Loucy (cell line): ENCODE results near the gene DZIP1L.
"Not testable (repeated sequence)": the region's sequence is repeated elsewhere in the genome, so short reads cannot be mapped to it uniquely, and the experiment has no call there.

Source experiments
- H2AFZ ChIP-seq: fragments of 200-600 bp; sonication (generic); 2 replicates; pipeline ENCODE4 v1.6.0; 2016; ENCODE audit warnings: antibody characterized with exemption, mild to moderate bottlenecking, low read length, moderate library complexity
- H3F3A ChIP-seq: fragments of 200-600 bp; 2 replicates; pipeline ENCODE4 v1.6.0; 2016; ENCODE audit warnings: antibody characterized with exemption, low read depth, mild to moderate bottlenecking
- H3K27me3 ChIP-seq: fragments of 200-600 bp; sonication (generic); 2 replicates; pipeline ENCODE4 v1.6.1; 2014; ENCODE audit warnings: low read length, mild to moderate bottlenecking; ENCODE audit not compliant: insufficient read depth, poor library complexity, severe bottlenecking
- H3K36me3 ChIP-seq: fragments of 200-600 bp; sonication (generic); 2 replicates; pipeline ENCODE4 v1.6.1; 2016; ENCODE audit warnings: low read length; ENCODE audit not compliant: insufficient read depth
- H3K4me1 ChIP-seq: fragments of 200-600 bp; sonication (generic); 2 replicates; pipeline ENCODE4 v1.5.1; 2014; ENCODE audit warnings: low read length, mild to moderate bottlenecking; ENCODE audit not compliant: insufficient read depth, poor library complexity, severe bottlenecking
- H3K4me2 ChIP-seq: fragments of 200-600 bp; sonication (generic); 2 replicates; pipeline ENCODE4 v1.6.0; 2014; ENCODE audit warnings: antibody characterized with exemption, low read length, low read depth, mild to moderate bottlenecking; ENCODE audit not compliant: poor library complexity, severe bottlenecking
- H3K4me3 ChIP-seq: fragments of 200-600 bp; sonication (generic); 2 replicates; pipeline ENCODE4 v1.5.1; 2014; ENCODE audit warnings: low read length, mild to moderate bottlenecking, mixed read lengths; ENCODE audit not compliant: poor library complexity, severe bottlenecking
- H3K79me2 ChIP-seq: fragments of 200-600 bp; sonication (generic); 2 replicates; pipeline ENCODE4 v1.6.1; 2014; ENCODE audit warnings: low read length; ENCODE audit not compliant: insufficient read depth
- H3K9ac ChIP-seq: fragments of 200-600 bp; sonication (generic); 2 replicates; pipeline ENCODE4 v1.6.0; 2014; ENCODE audit warnings: mild to moderate bottlenecking, low read depth, low read length, moderate library complexity; ENCODE audit not compliant: poor library complexity, severe bottlenecking
- H3K9me2 ChIP-seq: fragments of 200-600 bp; sonication (generic); replicated peaks from 2 replicates; pipeline ENCODE4 v1.6.1; 2016; ENCODE audit warnings: low read depth, low read length, mixed read lengths
- H3K9me3 ChIP-seq: fragments of 200-600 bp; sonication (generic); 2 replicates; pipeline ENCODE4 v1.6.1; 2014; ENCODE audit warnings: mild to moderate bottlenecking, antibody characterized with exemption, low read length, low read depth; ENCODE audit not compliant: insufficient read depth
- H4K20me1 ChIP-seq: fragments of 200-600 bp; sonication (generic); 2 replicates; pipeline ENCODE4 v1.6.0; 2014; ENCODE audit warnings: antibody characterized with exemption, low read length, mild to moderate bottlenecking; ENCODE audit not compliant: insufficient read depth, poor library complexity, severe bottlenecking
- EZH2phosphoT487 ChIP-seq: fragments of 200-600 bp; IDR thresholded peaks from 2 replicates; pipeline ENCODE4 v1.6.1; 2018; ENCODE audit warnings: antibody characterized with exemption, mild to moderate bottlenecking, moderate library complexity, borderline replicate concordance
- TF ChIP-seq, protein P1 (sequence below): fragments of 200-600 bp; sonication (generic); conservative IDR thresholded peaks from 2 replicates; pipeline ENCODE4 v1.5.1; 2014; ENCODE audit warnings: mild to moderate bottlenecking, antibody characterized with exemption, low read length

DZIP1L gene

DNA sequence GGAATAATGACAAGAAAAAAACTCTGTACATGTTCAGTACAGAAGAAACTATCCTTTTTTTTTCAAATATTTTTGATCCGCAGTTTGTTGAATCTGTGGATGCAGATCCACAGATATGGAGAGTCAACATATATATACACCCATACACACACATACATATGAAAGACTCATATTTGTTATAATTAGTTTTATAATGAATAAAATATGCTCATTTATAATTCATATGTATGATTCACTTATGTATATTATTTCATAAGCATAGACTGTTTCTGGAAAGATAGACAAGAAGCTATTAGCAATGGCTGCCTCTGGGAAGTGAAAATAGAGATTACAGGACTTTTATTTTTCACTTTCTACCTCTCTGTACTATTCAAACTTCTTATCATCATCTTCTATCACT is 9.8 kb downstream of the DZIP1L start:
- Histone ChIP-seq H3K36me3 (peaks cover 10% of the 10 kb centered on the region; the same call in 1 of the 2 replicates), H3F3A (no peaks in the 10 kb centered on the region), H2AFZ (no peak overlapping the region), H3K79me2 (no peaks in the 10 kb centered on the region), H4K20me1 (no peaks in the 10 kb centered on the region), H3K9me2 (no peaks in the 10 kb centered on the region), H3K9me3 (no peaks in the 10 kb centered on the region), H3K4me2 (no peak overlapping the region), H3K27me3 (no peaks in the 10 kb centered on the region), H3K9ac (no peak overlapping the region), H3K4me3 (no peak overlapping the region), H3K4me1 (no peaks in the 10 kb centered on the region)
- TF ChIP-seq EZH2phosphoT487, result no peak
- TF ChIP-seq, protein P1, sequence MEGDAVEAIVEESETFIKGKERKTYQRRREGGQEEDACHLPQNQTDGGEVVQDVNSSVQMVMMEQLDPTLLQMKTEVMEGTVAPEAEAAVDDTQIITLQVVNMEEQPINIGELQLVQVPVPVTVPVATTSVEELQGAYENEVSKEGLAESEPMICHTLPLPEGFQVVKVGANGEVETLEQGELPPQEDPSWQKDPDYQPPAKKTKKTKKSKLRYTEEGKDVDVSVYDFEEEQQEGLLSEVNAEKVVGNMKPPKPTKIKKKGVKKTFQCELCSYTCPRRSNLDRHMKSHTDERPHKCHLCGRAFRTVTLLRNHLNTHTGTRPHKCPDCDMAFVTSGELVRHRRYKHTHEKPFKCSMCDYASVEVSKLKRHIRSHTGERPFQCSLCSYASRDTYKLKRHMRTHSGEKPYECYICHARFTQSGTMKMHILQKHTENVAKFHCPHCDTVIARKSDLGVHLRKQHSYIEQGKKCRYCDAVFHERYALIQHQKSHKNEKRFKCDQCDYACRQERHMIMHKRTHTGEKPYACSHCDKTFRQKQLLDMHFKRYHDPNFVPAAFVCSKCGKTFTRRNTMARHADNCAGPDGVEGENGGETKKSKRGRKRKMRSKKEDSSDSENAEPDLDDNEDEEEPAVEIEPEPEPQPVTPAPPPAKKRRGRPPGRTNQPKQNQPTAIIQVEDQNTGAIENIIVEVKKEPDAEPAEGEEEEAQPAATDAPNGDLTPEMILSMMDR, result no peak

DNA sequence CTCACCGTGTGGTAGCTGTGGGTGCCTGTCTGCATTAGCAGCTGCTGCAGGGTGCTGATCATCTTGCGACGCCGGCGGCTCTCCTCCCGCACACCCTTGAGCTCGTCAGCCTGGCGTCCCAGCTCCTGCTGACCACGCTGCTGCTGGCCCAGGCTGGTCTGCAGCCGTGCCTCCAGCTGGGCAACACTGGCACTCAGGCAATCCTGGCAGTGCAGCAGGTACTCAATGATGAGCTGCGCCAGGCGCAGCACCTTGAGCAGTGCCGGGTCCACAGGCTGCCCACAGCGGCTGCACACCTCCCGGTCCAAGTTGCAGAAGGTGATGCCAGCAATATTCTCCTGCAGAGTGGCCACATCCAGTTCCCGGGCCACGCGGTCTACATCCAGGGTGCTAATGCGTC is 11.9 kb downstream of the DZIP1L start:
- Histone ChIP-seq H4K20me1 (no peaks in the 10 kb centered on the region), H3K9ac (no peak overlapping the region), H3F3A (no peaks in the 10 kb centered on the region), H3K27me3 (no peaks in the 10 kb centered on the region), H3K4me3 (no peak overlapping the region), H2AFZ (no peak overlapping the region), H3K9me2 (no peaks in the 10 kb centered on the region), H3K9me3 (no peaks in the 10 kb centered on the region), H3K79me2 (no peaks in the 10 kb centered on the region), H3K4me1 (no peaks in the 10 kb centered on the region), H3K4me2 (no peak overlapping the region), H3K36me3 (peaks cover 13% of the 10 kb centered on the region; the same call in 1 of the 2 replicates)
- TF ChIP-seq, protein P1, result no peak
- no peak for TF ChIP-seq EZH2phosphoT487

DNA sequence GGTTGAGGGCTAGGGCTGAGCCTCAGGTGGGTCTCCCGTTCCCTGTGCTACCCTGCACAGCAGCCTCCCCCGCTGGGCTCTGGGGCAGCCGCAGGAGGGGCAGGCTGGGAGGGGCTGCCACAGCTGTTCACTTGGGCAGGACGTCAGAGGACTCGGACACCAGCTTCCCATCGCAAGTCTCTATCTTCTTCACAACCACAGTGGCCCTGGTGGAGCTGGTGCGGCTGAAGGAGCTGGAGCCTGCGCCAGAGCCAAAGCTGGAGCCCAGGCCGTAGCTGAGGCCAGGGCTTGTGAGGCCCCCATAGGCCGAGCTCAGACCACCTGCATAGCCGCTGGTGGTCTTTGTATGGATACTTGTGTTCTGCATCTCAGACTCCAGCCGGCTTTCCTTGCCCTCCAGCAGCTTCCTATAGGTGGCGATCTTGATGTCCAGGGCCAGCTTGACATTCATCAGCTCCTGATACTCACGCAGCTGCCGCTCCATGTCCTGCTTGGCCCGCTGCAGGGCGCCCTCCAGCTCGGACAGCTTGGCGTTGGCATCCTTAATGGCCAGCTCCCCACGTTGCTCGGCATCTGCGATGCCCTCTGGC is 14.0 kb downstream of the DZIP1L start:
- H4K20me1 ChIP-seq, H3K27me3 ChIP-seq, H3F3A ChIP-seq, H3K4me1 ChIP-seq, H2AFZ ChIP-seq, H3K79me2 ChIP-seq, H3K4me2 ChIP-seq, H3K9ac ChIP-seq, H3K9me2 ChIP-seq, H3K4me3 ChIP-seq, H3K9me3 ChIP-seq: not testable (repeated sequence)
- peaks cover 13% of the 10 kb centered on the region; the same call in 1 of the 2 replicates for H3K36me3 ChIP-seq
- TF ChIP-seq, protein P1, result peak; percentile 47
